ENCODE measurements around the gene PSMB2.

Gene PSMB2

DNA sequence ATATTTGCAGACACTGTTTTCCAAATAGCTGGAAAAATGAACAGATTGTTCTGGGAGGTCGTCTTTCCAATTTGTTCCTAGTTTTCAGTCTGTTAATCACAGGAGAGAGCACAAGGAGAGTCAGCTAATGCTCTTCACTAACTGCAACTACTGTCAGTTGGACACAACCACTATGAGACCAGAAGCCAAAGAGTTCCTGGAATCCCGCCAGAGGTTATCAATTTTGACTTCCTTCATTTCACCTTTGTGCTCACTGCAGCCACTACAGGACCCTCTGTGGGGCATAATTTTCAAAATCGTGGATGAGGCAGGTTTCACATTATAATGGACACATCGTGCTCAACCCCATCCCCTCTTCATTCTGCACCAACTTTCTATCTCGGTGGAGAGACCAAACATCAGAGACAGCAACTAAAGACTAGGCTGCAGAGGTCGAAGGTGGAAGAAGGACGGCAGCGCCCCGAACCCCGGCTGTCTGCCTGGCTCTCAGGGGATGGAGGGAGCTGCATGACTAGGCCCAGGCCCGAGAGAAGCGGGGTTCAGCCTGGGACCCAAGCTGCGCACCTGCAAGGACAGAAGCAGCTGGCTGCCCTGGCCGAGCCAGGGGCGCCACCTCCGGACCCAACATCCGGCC is 84.7 kb downstream of the PSMB2 start:
- no peak for DNase-seq (ENCODE audit: low read depth)

DNA sequence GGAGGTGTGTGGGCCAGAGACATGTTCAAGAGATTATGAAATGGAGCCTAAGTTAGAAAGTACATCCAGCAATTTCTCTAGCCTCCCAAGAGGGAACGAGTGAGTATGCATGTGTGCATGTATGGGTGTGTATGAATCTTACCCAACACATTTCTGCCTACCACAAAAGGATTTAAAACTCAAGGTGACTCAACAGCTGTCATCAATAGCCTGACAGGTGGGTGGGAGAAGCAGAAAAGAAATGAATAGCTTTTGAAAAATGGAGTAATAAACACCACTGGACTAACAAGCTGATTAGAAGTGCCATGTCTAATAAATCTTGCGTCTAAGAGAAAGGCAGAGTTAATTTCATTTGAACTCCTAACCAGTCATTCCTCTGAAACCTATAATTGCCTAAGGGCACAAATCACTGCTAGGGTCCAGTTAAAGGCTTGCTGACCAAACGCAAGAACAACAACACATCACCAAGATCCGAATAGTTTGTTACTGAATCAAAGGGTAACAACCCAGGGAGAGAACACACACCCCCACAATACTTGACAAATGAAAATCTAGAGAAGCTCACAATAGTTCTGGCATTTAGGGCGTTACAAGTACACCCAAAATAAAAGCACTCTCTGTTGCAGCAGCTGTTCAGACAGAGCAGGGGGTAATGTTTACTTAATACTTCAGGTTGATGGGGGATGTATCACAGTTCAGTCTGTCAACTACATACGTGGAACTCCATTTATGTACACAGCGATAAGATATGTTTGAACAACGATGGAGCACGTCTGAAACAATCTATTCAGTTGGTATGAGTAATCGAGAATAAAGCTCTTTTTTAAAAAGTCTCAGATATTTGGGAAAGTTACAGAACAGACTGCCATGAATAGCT is 85.5 kb downstream of the PSMB2 start:
- DNase-seq (ENCODE audit: low read depth) = no peak

DNA sequence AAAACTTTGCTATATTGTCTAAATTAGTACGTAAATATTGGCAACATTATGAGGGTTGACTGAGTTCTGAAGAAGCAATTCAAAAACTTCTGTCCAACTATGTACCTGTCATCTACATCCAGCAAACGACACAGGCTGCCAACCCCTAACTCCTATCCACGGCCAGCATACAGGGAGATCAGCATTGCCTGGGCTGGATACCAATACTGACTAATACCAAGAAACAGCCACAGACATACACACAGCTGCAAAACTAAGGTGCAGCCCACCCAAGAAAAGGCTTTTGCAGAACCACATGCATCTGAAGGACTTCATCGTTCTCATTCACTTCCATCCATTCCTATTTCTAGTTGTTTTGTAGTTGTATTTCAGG is 86.1 kb downstream of the PSMB2 start:
- DNase-seq (ENCODE audit: low read depth) = no peak

DNA sequence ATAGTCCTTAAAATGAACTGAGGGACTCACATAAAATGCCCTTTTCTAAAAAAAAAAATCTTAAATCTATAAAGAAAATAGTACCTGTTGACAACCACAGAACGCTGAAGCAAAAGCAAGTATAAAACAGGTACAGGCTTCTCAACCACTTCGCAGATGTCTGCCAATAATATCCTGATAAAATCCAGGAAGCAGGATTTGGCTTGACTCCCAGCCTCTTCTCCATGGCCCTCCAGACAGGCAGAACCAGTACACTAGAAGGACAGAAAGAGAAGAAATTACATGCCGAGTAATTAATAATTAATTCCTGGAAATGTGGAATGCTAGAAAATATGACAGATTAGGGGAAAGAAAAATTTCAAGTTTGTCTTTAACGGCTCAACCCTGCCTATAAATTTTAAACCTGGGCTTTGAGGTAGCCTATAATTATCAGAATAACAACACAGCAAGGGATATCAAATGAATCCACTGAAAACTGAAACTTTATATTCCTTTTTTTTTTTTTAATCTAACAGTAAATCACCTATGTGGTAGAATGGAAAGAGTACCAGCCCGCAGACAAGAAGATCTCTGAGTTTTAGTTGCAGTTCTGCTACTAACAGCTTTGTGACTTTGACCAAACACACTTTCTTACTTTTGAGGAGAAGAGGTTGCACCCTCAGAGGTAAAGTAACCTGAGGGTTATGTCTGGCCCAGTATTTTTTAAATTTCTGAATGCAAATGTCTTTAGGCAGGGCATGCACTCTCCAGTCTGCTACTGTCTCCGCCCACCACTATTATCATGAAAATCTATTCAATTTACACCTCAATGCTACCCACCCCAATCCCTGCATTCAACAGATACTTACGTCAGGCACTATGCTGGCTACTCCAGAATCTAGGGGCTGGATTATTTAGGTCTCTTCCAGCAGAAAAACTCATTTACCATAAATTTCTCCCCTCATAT is 86.8 kb downstream of the PSMB2 start:
- no peak for DNase-seq (ENCODE audit: low read depth)

DNA sequence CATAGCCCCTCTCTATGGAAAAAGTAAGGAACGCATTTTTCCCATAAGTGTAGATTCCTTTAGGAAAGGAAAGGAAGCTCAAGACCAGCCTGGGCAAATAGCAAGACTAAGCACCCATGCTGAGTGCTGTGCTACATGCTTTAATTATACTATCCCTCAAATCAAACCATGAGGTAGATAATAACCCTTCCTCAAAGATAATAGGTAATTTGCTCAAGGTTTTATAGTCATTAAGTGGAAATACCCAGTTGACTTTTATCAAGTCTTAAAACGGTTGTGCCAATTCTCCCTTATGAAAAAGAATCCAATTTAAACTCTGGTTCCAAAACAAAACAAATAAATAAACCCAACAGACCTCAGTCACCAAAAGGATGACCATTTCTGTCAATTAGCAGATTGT is 87.5 kb downstream of the PSMB2 start:
- DNase-seq (ENCODE audit: low read depth) = no peak
